Common myeloid progenitor, CD34-positive (primary cell): ENCODE results near the gene B4GALNT4.
A peak's percentile ranks its signal among the peaks of the same experiment; 100 is the strongest.

ENCODE experiments used
- CTCF ChIA-PET: fragments of 350-600 bp; sonication (Branson Sonifier 250); formaldehyde crosslinking; loops from one replicate; lab custom pipeline; 2021; ENCODE audit warnings: antibody characterized with exemption; lab: Charles Lee
- POLR2A ChIA-PET: fragments of 350-600 bp; sonication (Branson Sonifier 250); formaldehyde crosslinking; loops from one replicate; lab custom pipeline; 2021; ENCODE audit warnings: antibody characterized with exemption; lab: Charles Lee
- DNase-seq, 3 donors: peaks; one replicate each; pipeline versions ENCODE4 v3.0.0 to v3.0.0-alpha.2; 2013
- H3K27ac ChIP-seq, 2 experiments: 1 replicate in 1 of 2; 2 replicates in 1 of 2; pipeline ENCODE4 v1.7.0; 2013; ENCODE audit warnings: inconsistent platforms in 2 of 2, low read length in 2 of 2, mild to moderate bottlenecking in 2 of 2, low read depth in 1 of 2, moderate library complexity in 1 of 2; ENCODE audit not compliant: severe bottlenecking in 2 of 2, insufficient read depth in 1 of 2, poor library complexity in 1 of 2
- H3K27me3 ChIP-seq, 5 experiments: replicated peaks in 2 of 5; 1 replicate in 3 of 5; 2 replicates in 2 of 5; pipeline versions ENCODE4 v1.6.1 to v1.7.0; 2013; ENCODE audit warnings: low read length in 4 of 5, mild to moderate bottlenecking in 2 of 5, moderate library complexity in 2 of 5, inconsistent platforms in 1 of 5; ENCODE audit not compliant: insufficient read depth in 5 of 5, control insufficient read depth in 4 of 5
- H3K36me3 ChIP-seq, 4 experiments: 1 replicate in 2 of 4; 2 replicates in 2 of 4; pipeline versions ENCODE4 v1.6.1 to v1.7.0; 2013; ENCODE audit warnings: low read length in 3 of 4, control low read depth in 1 of 4, mild to moderate bottlenecking in 1 of 4; ENCODE audit not compliant: control insufficient read depth in 4 of 4, insufficient read depth in 4 of 4
- H3K4me1 ChIP-seq, 4 experiments: 1 replicate in 3 of 4; 2 replicates in 1 of 4; pipeline versions ENCODE4 v1.6.1 to v1.7.1; 2013; ENCODE audit warnings: low read length in 3 of 4, mild to moderate bottlenecking in 3 of 4, control low read depth in 1 of 4, inconsistent platforms in 1 of 4, moderate library complexity in 1 of 4; ENCODE audit not compliant: control insufficient read depth in 4 of 4, insufficient read depth in 4 of 4; ENCODE audit errors: control extremely low read depth in 1 of 4
- H3K4me3 ChIP-seq, 7 experiments: 1 replicate in 4 of 7; 2 replicates in 3 of 7; pipeline versions ENCODE4 v1.5.1 to v1.7.0; 2013; ENCODE audit warnings: mild to moderate bottlenecking in 7 of 7, low read length in 6 of 7, moderate library complexity in 6 of 7, inconsistent platforms in 2 of 7, low read depth in 2 of 7, control low read depth in 1 of 7; ENCODE audit not compliant: insufficient read depth in 4 of 7, control insufficient read depth in 1 of 7; ENCODE audit errors: extremely low read depth in 1 of 7
- H3K9me3 ChIP-seq, 5 experiments: 1 replicate in 4 of 5; 2 replicates in 1 of 5; pipeline versions ENCODE4 v1.6.1 to v1.7.1; 2013; ENCODE audit warnings: low read length in 4 of 5, mild to moderate bottlenecking in 2 of 5, inconsistent platforms in 1 of 5, low read depth in 1 of 5, moderate library complexity in 1 of 5; ENCODE audit not compliant: control insufficient read depth in 4 of 5, insufficient read depth in 2 of 5; ENCODE audit errors: control extremely low read depth in 1 of 5
- WGBS: methylation state at CpG from one replicate; pipeline ENCODE4 v1.1.5; 2013; ENCODE audit not compliant: insufficient coverage; 5-methylcytosine and 5-hydroxymethylcytosine counted together

B4GALNT4 gene

DNA sequence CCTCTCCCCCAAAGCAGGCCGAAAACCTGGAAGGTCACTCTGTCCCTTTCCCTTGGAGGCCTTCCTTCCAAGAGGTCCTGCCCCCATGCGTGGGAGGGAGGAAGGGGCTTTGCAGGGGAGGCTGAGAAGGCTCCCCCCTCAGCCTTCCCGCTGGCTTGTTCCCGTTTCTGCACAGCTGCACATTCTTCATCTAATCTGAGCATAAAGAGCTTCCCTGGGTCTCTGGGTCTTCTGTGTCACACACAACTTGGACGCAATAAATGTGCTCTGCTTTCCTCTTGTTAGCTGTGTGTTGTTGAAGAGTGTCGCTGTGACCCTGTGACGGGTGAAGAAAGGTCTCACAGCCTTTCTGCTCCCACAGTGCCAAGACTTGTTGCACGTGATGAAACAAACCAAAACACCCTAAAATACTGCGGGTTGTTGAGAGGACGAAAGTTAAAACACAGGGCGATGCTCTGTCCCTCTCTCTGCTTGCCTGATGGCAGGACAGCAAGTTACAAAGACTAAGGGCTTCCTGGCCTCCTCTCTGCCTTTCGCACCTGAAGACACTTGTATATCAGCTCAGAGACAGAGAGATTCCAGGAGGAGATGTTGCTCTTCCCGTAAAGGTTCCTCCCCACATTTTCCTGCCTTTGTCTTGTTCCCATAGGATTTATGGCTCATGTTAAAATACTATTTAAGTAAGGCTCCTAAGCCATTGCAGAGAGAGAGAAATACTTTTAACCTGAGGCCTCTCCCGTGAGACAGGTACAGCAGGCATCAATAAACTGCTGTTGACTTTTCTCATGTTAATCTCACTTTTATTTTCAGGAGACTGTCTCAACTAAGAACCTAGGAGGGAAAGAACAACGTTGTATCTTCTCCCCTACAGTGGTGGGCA is 33.3 kb upstream of the B4GALNT4 start:
- ChIA-PET POLR2A (interaction anchor here (0.6 kb wide), 1 partner anchor 12 kb away, joined by 4 read pairs; no protein-coding TSS in a partner anchor), CTCF (interaction anchor here (0.7 to 2.0 kb wide), 3 partner anchors 9 to 30 kb away, joined by 3 to 9 read pairs (median 3); no protein-coding TSS in a partner anchor)
- H3K4me1 ChIP-seq, result peaks cover 8 to 46% (median 28%) of the 10 kb centered on the region in 4 experiments
- no peaks in the 10 kb centered on the region for H3K27me3 ChIP-seq
- no peaks in the 10 kb centered on the region for H3K36me3 ChIP-seq
- WGBS, result 37% methylated on average over 8 of the region's 15 CpGs
- H3K4me3 ChIP-seq, result peak overlapping the region in 2 of 7 experiments; percentile 2 to 45
- H3K27ac ChIP-seq, result peak overlapping the region in 1 of 2 experiments; percentile 34
- peaks cover 0 to 5% (median 0%) of the 10 kb centered on the region in 5 experiments for H3K9me3 ChIP-seq
- peak in 1 of 3 donors; percentile 41 for DNase-seq

DNA sequence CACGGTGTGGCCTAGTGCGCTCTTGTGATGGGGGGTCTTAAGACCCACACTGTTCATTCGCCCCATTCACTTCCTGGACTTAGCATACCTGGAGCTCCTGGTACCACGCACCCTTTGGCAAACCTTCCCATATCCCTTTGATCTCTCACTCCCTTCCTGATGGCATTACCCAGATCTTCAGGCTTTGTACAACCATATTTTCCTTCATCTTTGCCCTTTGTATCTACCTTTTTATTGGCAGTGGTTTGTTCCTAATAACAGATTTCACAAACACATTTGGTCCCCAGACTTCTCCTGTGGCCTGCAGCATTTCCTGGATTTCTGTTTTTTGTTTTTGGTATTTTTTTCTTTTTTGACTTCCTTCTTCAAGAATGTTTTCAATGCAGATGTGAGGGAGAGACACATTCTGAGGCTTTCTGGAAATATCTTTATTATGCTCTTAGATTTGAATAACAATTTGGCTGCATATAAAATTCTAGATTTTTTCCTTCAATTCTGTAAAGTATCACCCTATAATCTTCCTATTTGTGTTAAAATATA is 32.6 kb upstream of the B4GALNT4 start:
- H3K27me3 ChIP-seq, result no peaks in the 10 kb centered on the region
- WGBS, result 73% methylated on average over 3 of the region's 4 CpGs
- peaks cover 8 to 44% (median 24%) of the 10 kb centered on the region in 4 experiments for H3K4me1 ChIP-seq
- H3K9me3 ChIP-seq, result peaks cover 0 to 5% (median 0%) of the 10 kb centered on the region in 5 experiments
- no peak overlapping the region for H3K4me3 ChIP-seq
- no peaks in the 10 kb centered on the region for H3K36me3 ChIP-seq
- no peak overlapping the region for H3K27ac ChIP-seq
- peak in 1 of 3 donors; percentile 30 for DNase-seq
- ChIA-PET CTCF (interaction anchor here (1.4 to 2.0 kb wide), 2 partner anchors 11 to 31 kb away, joined by 3 to 9 read pairs; no protein-coding TSS in a partner anchor), POLR2A (interaction anchor here (0.6 kb wide), 1 partner anchor 11 kb away, joined by 4 read pairs; no protein-coding TSS in a partner anchor)

DNA sequence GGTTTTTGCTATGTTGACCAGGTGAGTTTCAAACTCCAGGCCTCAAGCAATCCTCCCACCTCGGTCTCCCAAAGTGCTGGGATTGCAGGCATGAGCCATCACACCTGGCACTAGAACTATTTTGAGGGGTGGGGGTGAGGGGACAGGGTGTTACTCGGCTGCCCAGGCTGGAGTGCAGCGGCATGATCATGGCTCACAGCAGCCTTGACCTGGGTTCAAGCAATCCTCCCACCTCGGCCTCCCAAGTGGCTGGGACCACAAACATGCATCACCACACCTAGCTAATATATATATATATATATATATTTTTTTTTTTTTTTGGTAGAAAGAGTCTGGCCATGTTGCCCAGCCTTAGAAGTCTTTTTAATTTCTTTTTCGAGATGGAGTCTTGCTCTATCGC is 31.6 kb upstream of the B4GALNT4 start:
- ChIA-PET CTCF (interaction anchor here (3.1 kb wide), 1 partner anchor 17 kb away, joined by 9 read pairs; no protein-coding TSS in a partner anchor), POLR2A (interaction anchor here (1.4 kb wide), 1 partner anchor 18 kb away, joined by 4 read pairs; no protein-coding TSS in a partner anchor)
- WGBS, result 100% methylated on average over 2 of the region's 6 CpGs
- Histone ChIP-seq H3K9me3 (peaks cover 0 to 5% (median 0%) of the 10 kb centered on the region in 5 experiments), H3K27ac (no peak overlapping the region), H3K4me3 (no peak overlapping the region), H3K36me3 (no peaks in the 10 kb centered on the region), H3K4me1 (peaks cover 8 to 43% (median 24%) of the 10 kb centered on the region in 4 experiments), H3K27me3 (no peaks in the 10 kb centered on the region)
- DNase-seq, result no peak

- POLR2A ChIA-PET, result no interaction called here
- Histone ChIP-seq H3K9me3 (no peaks in the 10 kb centered on the region), H3K27ac (no peak overlapping the region), H3K4me3 (no peak overlapping the region), H3K27me3 (no peaks in the 10 kb centered on the region), H3K36me3 (no peaks in the 10 kb centered on the region), H3K4me1 (peaks cover 8 to 30% (median 22%) of the 10 kb centered on the region in 4 experiments)
- DNase-seq, result no peak
- WGBS, result no CpG with 5 or more reads among the region's 2 CpGs
- CTCF ChIA-PET, result interaction anchor here (0.9 to 3.1 kb wide), 8 partner anchors 9 to 30 kb away, joined by 3 to 16 read pairs (median 4); no protein-coding TSS in a partner anchor
These were observed 29.3 kb upstream of the B4GALNT4 start for GRCh38 chr11:339963-340362.

- H3K9me3 ChIP-seq, result no peaks in the 10 kb centered on the region
- no peak overlapping the region for H3K4me3 ChIP-seq
- DNase-seq, result no peak
- H3K4me1 ChIP-seq, result peaks cover 8 to 23% (median 15%) of the 10 kb centered on the region in 4 experiments
- H3K27me3 ChIP-seq, result no peaks in the 10 kb centered on the region
- POLR2A ChIA-PET, result interaction anchor here (0.6 kb wide), 1 partner anchor 14 kb away, joined by 3 read pairs; no protein-coding TSS in a partner anchor
- no peak overlapping the region for H3K27ac ChIP-seq
- WGBS, result 80% methylated on average over 1 of the region's 5 CpGs
- CTCF ChIA-PET, result interaction anchor here (1.0 to 2.7 kb wide), 7 partner anchors 8 to 24 kb away, joined by 3 to 16 read pairs (median 4); no protein-coding TSS in a partner anchor
- no peaks in the 10 kb centered on the region for H3K36me3 ChIP-seq
These were observed 28.5 kb upstream of the B4GALNT4 start for GRCh38 chr11:340539-341512.

GRCh38 chr11:342328-342727 is 27.0 kb upstream of the B4GALNT4 start:
- 67% methylated on average over 3 of the region's 3 CpGs for WGBS
- ChIA-PET POLR2A (no interaction called here), CTCF (interaction anchor here (0.6 kb wide), 1 partner anchor 67 kb away, joined by 4 read pairs; no protein-coding TSS in a partner anchor)
- H3K27me3 ChIP-seq, result no peaks in the 10 kb centered on the region
- H3K36me3 ChIP-seq, result no peaks in the 10 kb centered on the region
- no peak overlapping the region for H3K4me3 ChIP-seq
- peaks cover 0 to 9% (median 2%) of the 10 kb centered on the region in 4 experiments for H3K4me1 ChIP-seq
- DNase-seq, result no peak
- no peak overlapping the region for H3K27ac ChIP-seq
- no peaks in the 10 kb centered on the region for H3K9me3 ChIP-seq
